Suprapubic skin (tissue), 4 donors: ENCODE results near the gene MED12L.

Experiments
- POLR2A ChIP-seq, 2 donors: fragments of 450-650 bp; IDR thresholded peaks; one replicate each; pipeline ENCODE4 v1.6.1; 2017; ENCODE audit warnings: antibody characterized with exemption in 2 of 2, mild to moderate bottlenecking in 2 of 2, moderate library complexity in 2 of 2
- POLR2AphosphoS5 ChIP-seq, 3 donors: sonication (generic); formaldehyde crosslinking; IDR thresholded peaks; one replicate each; pipeline ENCODE4 v1.6.1; 2017; ENCODE audit warnings: antibody characterized with exemption in 3 of 3
- TF ChIP-seq, protein P1 (sequence below), 2 donors: fragments of 200-600 bp in 1 of 2; fragments of 450-650 bp in 1 of 2; sonication (generic) in 1 of 2; IDR thresholded peaks; one replicate each; pipeline ENCODE4 v1.5.1; 2016 to 2019; ENCODE audit warnings: antibody characterized with exemption in 2 of 2, mild to moderate bottlenecking in 1 of 2, moderate library complexity in 1 of 2

- TF ChIP-seq POLR2AphosphoS5 (IDR thresholded peaks at IDR 0.05) (no peak), POLR2A (IDR thresholded peaks at IDR 0.05) (no peak)
- TF ChIP-seq, protein P1, sequence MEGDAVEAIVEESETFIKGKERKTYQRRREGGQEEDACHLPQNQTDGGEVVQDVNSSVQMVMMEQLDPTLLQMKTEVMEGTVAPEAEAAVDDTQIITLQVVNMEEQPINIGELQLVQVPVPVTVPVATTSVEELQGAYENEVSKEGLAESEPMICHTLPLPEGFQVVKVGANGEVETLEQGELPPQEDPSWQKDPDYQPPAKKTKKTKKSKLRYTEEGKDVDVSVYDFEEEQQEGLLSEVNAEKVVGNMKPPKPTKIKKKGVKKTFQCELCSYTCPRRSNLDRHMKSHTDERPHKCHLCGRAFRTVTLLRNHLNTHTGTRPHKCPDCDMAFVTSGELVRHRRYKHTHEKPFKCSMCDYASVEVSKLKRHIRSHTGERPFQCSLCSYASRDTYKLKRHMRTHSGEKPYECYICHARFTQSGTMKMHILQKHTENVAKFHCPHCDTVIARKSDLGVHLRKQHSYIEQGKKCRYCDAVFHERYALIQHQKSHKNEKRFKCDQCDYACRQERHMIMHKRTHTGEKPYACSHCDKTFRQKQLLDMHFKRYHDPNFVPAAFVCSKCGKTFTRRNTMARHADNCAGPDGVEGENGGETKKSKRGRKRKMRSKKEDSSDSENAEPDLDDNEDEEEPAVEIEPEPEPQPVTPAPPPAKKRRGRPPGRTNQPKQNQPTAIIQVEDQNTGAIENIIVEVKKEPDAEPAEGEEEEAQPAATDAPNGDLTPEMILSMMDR (IDR thresholded peaks at IDR 0.05): no peak
Measured at GRCh38 chr3:151106311-151106710, 20.8 kb downstream of the MED12L start.
